IMR-90 (cell line): Measurements from ENCODE around the gene HPS4. TPM values are rescaled to one million over a fixed set of nuclear protein-coding genes. Genes with fewer than 3 reads are reported as not detected.

ENCODE experiments used
- ATAC-seq: fragments of 200-7000 bp; cut with Tn5 transposase; 2 replicates; pipeline ENCODE4 v1.9.1; 2020; ENCODE audit warnings: low read depth, mild to moderate bottlenecking, moderate library complexity
- BruUV-seq: library from RNA; stranded (reverse); fragments of 400-500 nt; replicated peaks from 2 replicates; lab custom pipeline; 2021; lab: Mats Ljungman, UMichigan
- CTCF ChIA-PET: fragments of 300-600 bp; formaldehyde crosslinking; extraction: SDS; loops from one replicate; lab custom pipeline; 2021; ENCODE audit warnings: antibody characterized with exemption; lab: Yijun Ruan, JAX
- POLR2A ChIA-PET: fragments of 300-600 bp; sonication (Branson Sonifier 250); formaldehyde crosslinking; loops from one replicate; lab custom pipeline; 2022; ENCODE audit warnings: antibody characterized with exemption; ENCODE audit not compliant: unreplicated experiment; lab: Charles Lee
- DNase-seq: peaks from one replicate; pipeline ENCODE4 v3.0.0; 2013
- H2AFZ ChIP-seq: replicated peaks from 2 replicates; pipeline ENCODE3; 2013; ENCODE audit warnings: low read length, mild to moderate bottlenecking; ENCODE audit not compliant: poor library complexity
- H2AK5ac ChIP-seq: 2 replicates; pipeline ENCODE4 v1.6.1; 2013; ENCODE audit warnings: low read depth, low read length, inconsistent platforms
- H2AK9ac ChIP-seq: replicated peaks from 2 replicates; pipeline ENCODE3; 2013; ENCODE audit warnings: mild to moderate bottlenecking, low read depth, low read length, moderate library complexity; ENCODE audit not compliant: poor library complexity
- H2BK120ac ChIP-seq: 2 replicates; pipeline ENCODE4 v1.6.1; 2013; ENCODE audit warnings: low read depth, low read length, inconsistent platforms
- H2BK15ac ChIP-seq: 3 replicates; pipeline ENCODE4 v1.6.1; 2013; ENCODE audit warnings: low read depth, low read length, inconsistent platforms
- H2BK20ac ChIP-seq: 2 replicates; pipeline ENCODE4 v1.6.1; 2013; ENCODE audit warnings: low read depth, mild to moderate bottlenecking, inconsistent platforms, low read length, moderate library complexity
- H2BK5ac ChIP-seq: 2 replicates; pipeline ENCODE4 v1.6.1; 2013; ENCODE audit warnings: mild to moderate bottlenecking, low read depth, low read length, inconsistent platforms; ENCODE audit not compliant: poor library complexity, severe bottlenecking
- H3K14ac ChIP-seq: replicated peaks from 2 replicates; pipeline ENCODE4 v1.6.1; 2013; ENCODE audit warnings: low read depth, low read length, inconsistent platforms
- H3K18ac ChIP-seq: 2 replicates; pipeline ENCODE4 v1.6.1; 2013; ENCODE audit warnings: low read depth, low read length, control low read depth
- H3K23ac ChIP-seq: 2 replicates; pipeline ENCODE4 v1.6.1; 2013; ENCODE audit warnings: low read depth, low read length, inconsistent platforms
- H3K27ac ChIP-seq: 2 replicates; pipeline ENCODE4 v1.5.1; 2013; ENCODE audit warnings: mild to moderate bottlenecking, control low read depth, low read length; ENCODE audit not compliant: insufficient read depth
- H3K27me3 ChIP-seq: 2 replicates; pipeline ENCODE4 v1.6.1; 2013; ENCODE audit warnings: low read length; ENCODE audit not compliant: control insufficient read depth, insufficient read depth
- H3K36me3 ChIP-seq: 2 replicates; pipeline ENCODE4 v1.6.1; 2013; ENCODE audit warnings: low read length, mixed read lengths; ENCODE audit not compliant: control insufficient read depth, insufficient read depth
- H3K4ac ChIP-seq: 2 replicates; pipeline ENCODE4 v1.6.1; 2013; ENCODE audit warnings: low read depth, low read length, inconsistent platforms
- H3K4me1 ChIP-seq: 2 replicates; pipeline ENCODE4 v1.6.1; 2013; ENCODE audit warnings: low read length, mixed read lengths; ENCODE audit not compliant: control insufficient read depth, insufficient read depth
- H3K4me2 ChIP-seq: 2 replicates; pipeline ENCODE4 v1.6.1; 2013; ENCODE audit warnings: low read depth, mild to moderate bottlenecking, control low read depth, low read length, moderate library complexity
- H3K4me3 ChIP-seq: 2 replicates; pipeline ENCODE4 v1.5.1; 2013; ENCODE audit warnings: low read depth, mild to moderate bottlenecking, control low read depth, low read length, moderate library complexity; ENCODE audit not compliant: insufficient read depth
- H3K56ac ChIP-seq: 2 replicates; pipeline ENCODE4 v1.6.1; 2013; ENCODE audit warnings: low read length, inconsistent platforms; ENCODE audit not compliant: insufficient read depth; ENCODE audit errors: extremely low read depth
- H3K79me1 ChIP-seq, 2 experiments: 2 replicates each; pipeline ENCODE4 v1.6.1; 2013; ENCODE audit warnings: low read length in 2 of 2, inconsistent platforms in 1 of 2, low read depth in 1 of 2
- H3K9ac ChIP-seq: 2 replicates; pipeline ENCODE4 v1.6.1; 2013; ENCODE audit warnings: low read depth, low read length, control low read depth
- H3K9me1 ChIP-seq: 2 replicates; pipeline ENCODE4 v1.6.1; 2013; ENCODE audit warnings: low read length, inconsistent platforms; ENCODE audit not compliant: insufficient read depth
- H3K9me3 ChIP-seq: 2 replicates; pipeline ENCODE4 v1.6.1; 2013; ENCODE audit warnings: low read length; ENCODE audit not compliant: control insufficient read depth, insufficient read depth
- H4K20me1 ChIP-seq: 2 replicates; pipeline ENCODE4 v1.6.1; 2013; ENCODE audit warnings: low read length, inconsistent platforms; ENCODE audit not compliant: insufficient read depth
- H4K5ac ChIP-seq: 2 replicates; pipeline ENCODE4 v1.6.1; 2013; ENCODE audit warnings: mild to moderate bottlenecking, low read depth, low read length, control low read depth
- H4K8ac ChIP-seq, 2 experiments: 2 replicates each; pipeline ENCODE4 v1.6.1; 2013; ENCODE audit warnings: low read depth in 2 of 2, low read length in 2 of 2, control low read depth in 1 of 2, inconsistent platforms in 1 of 2
- H4K91ac ChIP-seq: 2 replicates; pipeline ENCODE4 v1.6.1; 2013; ENCODE audit warnings: low read depth, low read length, inconsistent platforms; ENCODE audit not compliant: insufficient read depth
- CTCF ChIP-seq: conservative IDR thresholded peaks from 2 replicates; pipeline ENCODE4 v1.5.1; 2012; ENCODE audit warnings: mild to moderate bottlenecking, low read depth, low read length, improper control_type of control experiment
- ELK1 ChIP-seq: fragments of 150-350 bp; IDR thresholded peaks from 2 replicates; pipeline ENCODE4 v1.6.1; 2016; ENCODE audit warnings: low read depth, mild to moderate bottlenecking, low read length, moderate library complexity, borderline replicate concordance
- FOS ChIP-seq: fragments of 150-350 bp; IDR thresholded peaks from 2 replicates; pipeline ENCODE4 v1.6.1; 2016; ENCODE audit warnings: low read depth, low read length
- MAFK ChIP-seq: IDR thresholded peaks from 2 replicates; pipeline ENCODE4 v1.6.1; 2012; ENCODE audit warnings: low read depth, low read length, improper control_type of control experiment
- MAZ ChIP-seq: IDR thresholded peaks from 2 replicates; pipeline ENCODE4 v1.6.1; 2012; ENCODE audit warnings: low read depth, mild to moderate bottlenecking, low read length, improper control_type of control experiment, moderate library complexity, borderline replicate concordance
- POLR2A ChIP-seq: IDR thresholded peaks from 2 replicates; pipeline ENCODE4 v1.6.1; 2012; ENCODE audit warnings: mild to moderate bottlenecking, low read depth, low read length
- RAD21 ChIP-seq: IDR thresholded peaks from 2 replicates; pipeline ENCODE4 v1.6.1; 2012; ENCODE audit warnings: low read length, improper control_type of control experiment
- RCOR1 ChIP-seq: IDR thresholded peaks from 2 replicates; pipeline ENCODE4 v1.6.1; 2012; ENCODE audit warnings: mild to moderate bottlenecking, low read length, improper control_type of control experiment; ENCODE audit not compliant: insufficient replicate concordance
- SMC3 ChIP-seq: fragments of 150-350 bp; IDR thresholded peaks from 2 replicates; pipeline ENCODE4 v1.6.1; 2016; ENCODE audit warnings: low read depth, mild to moderate bottlenecking, antibody characterized with exemption, low read length, moderate library complexity
- USF2 ChIP-seq: fragments of 150-350 bp; IDR thresholded peaks from 2 replicates; pipeline ENCODE4 v1.6.1; 2017; ENCODE audit warnings: mild to moderate bottlenecking, antibody characterized with exemption, low read length, low read depth
- WGBS, 2 experiments: methylation state at CpG; one replicate each; pipeline versions ENCODE4 v1.1.5 to v1.1.7; 2013; ENCODE audit warnings: missing lambda C conversion rate in 2 of 2; ENCODE audit not compliant: insufficient read length in 1 of 2; ENCODE audit errors: extremely low coverage in 2 of 2; 5-methylcytosine and 5-hydroxymethylcytosine counted together
- dilution Hi-C: fragments of 300-500 bp; cut with HindIII; formaldehyde crosslinking; loops from one replicate; pipeline ENCODE4 v1.14.3; 2018; ENCODE audit warnings: low sequenced_read_pairs; ENCODE audit not compliant: unreplicated experiment
- in situ Hi-C: fragments of 300-500 bp; cut with MboI; formaldehyde crosslinking; loops from 3 replicates; pipeline ENCODE4 v1.14.3; 2019; ENCODE audit warnings: low sequenced_read_pairs, inconsistent platforms, mixed read lengths
- intact Hi-C: fragments of 100-400 bp; cut with micrococcal nuclease; formaldehyde crosslinking; loops from 2 replicates; pipeline ENCODE4 v1.10.0; 2022
- polyA plus RNA-seq, 3 experiments: library from polyadenylated mRNA; depleted of rRNA; stranded (reverse); fragments of >200 nt; gene quantifications; 2 replicates each; pipeline ENCODE4 v1.2.3, GENCODE V29; 2012; ENCODE audit warnings: low replicate concordance in 1 of 3
- total RNA-seq: library from RNA; depleted of rRNA; stranded (reverse); fragments of >200 nt; gene quantifications from 2 replicates; pipeline ENCODE4 v1.2.3, GENCODE V29; 2012

The HPS4 gene
- total and polyA plus RNA-seq, 2 of the 4 experiments (the other 2 are of a cell fraction), result 15.8 to 19.0 TPM

- no peak overlapping the region for H2BK5ac ChIP-seq
- no peak overlapping the region for H3K4me2 ChIP-seq
- no peaks in the 10 kb centered on the region for H3K9me3 ChIP-seq
- no peak overlapping the region for H2BK20ac ChIP-seq
- POLR2A ChIA-PET, result interaction anchor here (0.6 kb wide), 1 partner anchor 1386 kb away, joined by 12 read pairs; no protein-coding TSS in a partner anchor
- DNase-seq, result peak; percentile 28
- CTCF ChIA-PET, result interaction anchor here (0.9 to 2.8 kb wide), 5 partner anchors 13 to 97 kb away, joined by 3 to 14 read pairs (median 4); no protein-coding TSS in a partner anchor
- H2BK120ac ChIP-seq, result no peak overlapping the region
- H2AK5ac ChIP-seq, result no peak overlapping the region
- H3K36me3 ChIP-seq, result peaks cover 53% of the 10 kb centered on the region
- TF ChIP-seq CTCF, result peak; percentile 79
- TF ChIP-seq POLR2A, result no peak
- no peak for TF ChIP-seq MAZ
- TF ChIP-seq RCOR1, result no peak
- peak; percentile 78 for TF ChIP-seq RAD21
- TF ChIP-seq MAFK, result no peak
- no peak for TF ChIP-seq ELK1
- TF ChIP-seq SMC3, result peak; percentile 91
- no peak for TF ChIP-seq FOS
- TF ChIP-seq USF2, result no peak
- no peak overlapping the region for H4K5ac ChIP-seq
- no TSS peak for BruUV-seq
- H3K27me3 ChIP-seq, result no peaks in the 10 kb centered on the region
- no peak overlapping the region for H3K14ac ChIP-seq
- H3K18ac ChIP-seq, result no peak overlapping the region
- no CpG with 5 or more reads among the region's 3 CpGs for WGBS, 2 experiments
- H4K91ac ChIP-seq, result no peak overlapping the region
- H3K79me1 ChIP-seq, result peaks cover 3 to 11% of the 10 kb centered on the region in 2 experiments; a peak in 3 of 4 replicates
- no peak overlapping the region for H3K4me3 ChIP-seq
- no peak overlapping the region for H2AFZ ChIP-seq
- H3K9me1 ChIP-seq, result no peaks in the 10 kb centered on the region; the same call in 1 of the 2 replicates
- in situ Hi-C loops, result loop anchor here (5.0 kb wide), 1 partner anchor 59 kb away; no protein-coding TSS in a partner anchor
- H4K20me1 ChIP-seq, result 0 out of 2 replicates have a peak, but pooled peaks cover 6% of the 10 kb centered on the region
- no peak overlapping the region for H4K8ac ChIP-seq
- H3K4ac ChIP-seq, result no peak overlapping the region
- no peak overlapping the region for H3K27ac ChIP-seq
- H2BK15ac ChIP-seq, result no peak overlapping the region
- H3K4me1 ChIP-seq, result no peaks in the 10 kb centered on the region
- no peak overlapping the region for H3K9ac ChIP-seq
- dilution Hi-C loops, result no loop called here
- no peak overlapping the region for H2AK9ac ChIP-seq
- no peak overlapping the region for H3K23ac ChIP-seq
- intact Hi-C loops, result loop anchor here (1.0 kb wide), 2 partner anchors 63 to 97 kb away; no protein-coding TSS in a partner anchor
- peak; percentile 99 for ATAC-seq
- no peak overlapping the region for H3K56ac ChIP-seq
Measured at GRCh38 chr22:26461188-26461810, 22.3 kb downstream of the HPS4 start.
